NB4 (cell line): ENCODE data around the gene TP73.
A peak's percentile ranks its signal among the peaks of the same experiment; 100 is the strongest.
"Not testable (repeated sequence)": the region's sequence is repeated elsewhere in the genome, so short reads cannot be mapped to it uniquely, and the experiment has no call there.

Experiments used
- DNase-seq: peaks from one replicate; pipeline ENCODE4 v3.0.0; 2010; ENCODE audit warnings: low read depth
- H3K4me3 ChIP-seq: one replicate; pipeline ENCODE4 v1.5.1; 2011; ENCODE audit warnings: mild to moderate bottlenecking, low read depth, low read length, moderate library complexity
- CTCF ChIP-seq: IDR thresholded peaks from one replicate; pipeline ENCODE4 v1.5.1; 2012; ENCODE audit warnings: low read depth, low read length
- MAX ChIP-seq: IDR thresholded peaks from 2 replicates; pipeline ENCODE4 v1.6.1; 2011; ENCODE audit warnings: low read depth, low read length
- MYC ChIP-seq: IDR thresholded peaks from 2 replicates; pipeline ENCODE4 v1.6.1; 2011; ENCODE audit warnings: low read depth, low read length
- POLR2A ChIP-seq: IDR thresholded peaks from 2 replicates; pipeline ENCODE4 v1.6.1; 2011; ENCODE audit warnings: mild to moderate bottlenecking; ENCODE audit not compliant: insufficient read length; ENCODE audit errors: extremely low read depth

Gene TP73

GRCh38 chr1:3617806-3618345 lies 34.4 kb upstream of the TP73 start:
- H3K4me3 ChIP-seq: no peak overlapping the region
- TF ChIP-seq MAX (no peak), CTCF (no peak), POLR2A (no peak), MYC (no peak)
- DNase-seq: no peak

- no peak for DNase-seq
- no peak for TF ChIP-seq MAX
- no peak for TF ChIP-seq MYC
- no peak for TF ChIP-seq CTCF
- no peak for TF ChIP-seq POLR2A
- no peak overlapping the region for H3K4me3 ChIP-seq
Measured at GRCh38 chr1:3618531-3618880, 33.8 kb upstream of the TP73 start.

GRCh38 chr1:3618881-3619671 lies 33.2 kb upstream of the TP73 start:
- DNase-seq: peak; percentile 79
- TF ChIP-seq MAX (0 out of 2 replicates have a peak, but pooled peaks have one; percentile 25), CTCF (peak; percentile 80), MYC (no peak; the same call in 1 of the 2 replicates)
- H3K4me3 ChIP-seq: no peak overlapping the region

GRCh38 chr1:3620708-3621107 lies 31.6 kb upstream of the TP73 start:
- no peak overlapping the region for H3K4me3 ChIP-seq
- DNase-seq: no peak

GRCh38 chr1:3621151-3621671 lies 31.1 kb upstream of the TP73 start:
- peak; percentile 54 for TF ChIP-seq CTCF
- H3K4me3 ChIP-seq: not testable (repeated sequence)
- peak; percentile 69 for DNase-seq

More at GRCh38 chr1:3620708-3621107, 31.6 kb upstream of the TP73 start:
- TF ChIP-seq MAX (no peak), POLR2A (no peak), MYC (no peak)

GRCh38 chr1:3622102-3622501 lies 30.2 kb upstream of the TP73 start:
- not testable (repeated sequence) for H3K4me3 ChIP-seq, DNase-seq
